NT2/D1 (cell line): Measurements from ENCODE around the gene CDC34.

Experiments used
- DNase-seq: peaks from one replicate; pipeline ENCODE4 v3.0.0-alpha.2; 2011; ENCODE audit warnings: low read depth, low spot score
- H3K27me3 ChIP-seq: 2 replicates; pipeline ENCODE4 v1.6.0; 2011; ENCODE audit warnings: mild to moderate bottlenecking; ENCODE audit not compliant: insufficient read length, insufficient read depth
- H3K36me3 ChIP-seq: 2 replicates; pipeline ENCODE4 v1.6.1; 2011; ENCODE audit warnings: mild to moderate bottlenecking, low read length, mixed read lengths; ENCODE audit not compliant: insufficient read depth, insufficient read length
- H3K4me1 ChIP-seq: 2 replicates; pipeline ENCODE4 v1.5.1; 2011; ENCODE audit not compliant: insufficient read depth, insufficient read length
- H3K4me3 ChIP-seq: 2 replicates; pipeline ENCODE4 v1.5.1; 2011; ENCODE audit warnings: low read depth; ENCODE audit not compliant: insufficient read length
- H3K9ac ChIP-seq: 2 replicates; pipeline ENCODE4 v1.6.0; 2011; ENCODE audit warnings: low read depth; ENCODE audit not compliant: insufficient read length
- H3K9me3 ChIP-seq: 2 replicates; pipeline ENCODE4 v1.5.1; 2011; ENCODE audit warnings: mild to moderate bottlenecking, low read length; ENCODE audit not compliant: insufficient read depth
- SUZ12 ChIP-seq: IDR thresholded peaks from 2 replicates; pipeline ENCODE4 v1.6.1; 2011; ENCODE audit not compliant: insufficient read length, insufficient read depth; ENCODE audit errors: extremely low read depth
- YY1 ChIP-seq: IDR thresholded peaks from 2 replicates; pipeline ENCODE4 v1.6.1; 2011; ENCODE audit not compliant: insufficient read length, insufficient read depth
- ZNF274 ChIP-seq: IDR thresholded peaks from 2 replicates; pipeline ENCODE4 v1.6.1; 2011; ENCODE audit warnings: mild to moderate bottlenecking, low read depth, low read length

The CDC34 gene

GRCh38 chr19:542173-542866, 10.8 kb downstream of the CDC34 start:
- no peak for TF ChIP-seq ZNF274
- TF ChIP-seq SUZ12 = no peak
- TF ChIP-seq YY1 = no peak
- Histone ChIP-seq H3K4me1 (no peaks in the 10 kb centered on the region), H3K27me3 (no peaks in the 10 kb centered on the region), H3K36me3 (peaks cover 47% of the 10 kb centered on the region), H3K9me3 (no peaks in the 10 kb centered on the region), H3K4me3 (no peak overlapping the region), H3K9ac (no peak overlapping the region)
- DNase-seq = no peak

GRCh38 chr19:543910-544608, 12.5 kb downstream of the CDC34 start, which contains the start of gene GZMM:
Gene GZMM (plus strand): TSS chr19:544053. CDS start chr19:544072, 19 bp downstream.
- no peak within 1 kb of the TSS for H3K4me3 ChIP-seq
- no peak for TF ChIP-seq SUZ12
- no peak for TF ChIP-seq YY1
- TF ChIP-seq ZNF274 = no peak
- H3K36me3 ChIP-seq = peaks cover 31% of the 10 kb centered on the region
- H3K27me3 ChIP-seq = no peaks in the 10 kb centered on the region
- no peak within 1 kb of the TSS for H3K9ac ChIP-seq
- no peak for DNase-seq
- H3K4me1 ChIP-seq = peaks cover 2% of the 10 kb centered on the region
- no peaks in the 10 kb centered on the region for H3K9me3 ChIP-seq

GRCh38 chr19:547117-547516, 15.6 kb downstream of the CDC34 start:
- DNase-seq = no peak
- H3K9me3 ChIP-seq = no peaks in the 10 kb centered on the region
- peaks cover 6% of the 10 kb centered on the region for H3K4me1 ChIP-seq
- H3K4me3 ChIP-seq = no peak overlapping the region
- H3K27me3 ChIP-seq = no peaks in the 10 kb centered on the region
- TF ChIP-seq ZNF274 (no peak), SUZ12 (no peak), YY1 (no peak)
- H3K9ac ChIP-seq = no peak overlapping the region
- peaks cover 10% of the 10 kb centered on the region for H3K36me3 ChIP-seq

GRCh38 chr19:547836-548720, 16.5 kb downstream of the CDC34 start:
- no peak overlapping the region for H3K4me3 ChIP-seq
- DNase-seq = no peak
- peaks cover 6% of the 10 kb centered on the region for H3K4me1 ChIP-seq
- H3K9ac ChIP-seq = peak overlapping the region; percentile 8
- H3K27me3 ChIP-seq = no peaks in the 10 kb centered on the region
- no peaks in the 10 kb centered on the region for H3K9me3 ChIP-seq
- H3K36me3 ChIP-seq = peaks cover 3% of the 10 kb centered on the region
- TF ChIP-seq SUZ12 (no peak), ZNF274 (no peak), YY1 (no peak)

- Histone ChIP-seq H3K4me1 (peaks cover 6% of the 10 kb centered on the region), H3K27me3 (no peaks in the 10 kb centered on the region), H3K4me3 (no peak overlapping the region), H3K9me3 (no peaks in the 10 kb centered on the region), H3K9ac (no peak overlapping the region), H3K36me3 (no peaks in the 10 kb centered on the region)
- TF ChIP-seq SUZ12 (no peak), ZNF274 (no peak), YY1 (no peak)
- DNase-seq = no peak
Observed at GRCh38 chr19:548886-549830, 17.6 kb downstream of the CDC34 start.

GRCh38 chr19:554817-555216, 23.3 kb downstream of the CDC34 start:
- Histone ChIP-seq H3K4me3 (no peak overlapping the region), H3K36me3 (no peaks in the 10 kb centered on the region), H3K27me3 (no peaks in the 10 kb centered on the region), H3K4me1 (peaks cover 19% of the 10 kb centered on the region), H3K9ac (no peak overlapping the region), H3K9me3 (no peaks in the 10 kb centered on the region)
- TF ChIP-seq ZNF274 (no peak), SUZ12 (no peak), YY1 (no peak)
- no peak for DNase-seq

- TF ChIP-seq YY1 (no peak), SUZ12 (no peak), ZNF274 (no peak)
- DNase-seq = no peak
- Histone ChIP-seq H3K9me3 (no peaks in the 10 kb centered on the region), H3K9ac (peak overlapping the region; percentile 32), H3K4me3 (no peak overlapping the region), H3K27me3 (no peaks in the 10 kb centered on the region), H3K36me3 (no peaks in the 10 kb centered on the region), H3K4me1 (peaks cover 19% of the 10 kb centered on the region)
Observed at GRCh38 chr19:555474-555808, 23.9 kb downstream of the CDC34 start.
